HCT116 (cell line): Measurements from ENCODE around the gene CREB3L1. TPM values are rescaled to one million over a fixed set of nuclear protein-coding genes. Genes with fewer than 3 reads are reported as not detected.

Source experiments
- ATAC-seq: fragments of 200-7000 bp; cut with Tn5 transposase; 2 replicates; pipeline ENCODE4 v1.9.1; 2020; ENCODE audit warnings: mild to moderate bottlenecking, moderate library complexity
- BruUV-seq: library from RNA; stranded (reverse); fragments of 400-500 nt; replicated peaks from 2 replicates; lab custom pipeline; 2021; lab: Mats Ljungman, UMichigan
- CTCF ChIA-PET: fragments of 300-600 bp; sonication (Branson Sonifier 250); formaldehyde crosslinking; loops from one replicate; lab custom pipeline; 2021; ENCODE audit warnings: antibody characterized with exemption; lab: Charles Lee
- POLR2A ChIA-PET: fragments of 300-600, 350-600 bp; sonication (Branson Sonifier 250); formaldehyde crosslinking; loops from one replicate; lab custom pipeline; 2021; ENCODE audit warnings: antibody characterized with exemption; lab: Charles Lee
- RAD21 ChIA-PET, 2 experiments: fragments of 300-600 bp; sonication (Branson Sonifier 250); formaldehyde crosslinking; loops; one replicate each; lab custom pipeline; 2023; ENCODE audit warnings: low total read pairs in 2 of 2; ENCODE audit not compliant: uncharacterized antibody in 2 of 2, unreplicated experiment in 2 of 2, low non-redundant PET in 1 of 2; lab: Charles Lee
- DNase-seq: peaks from one replicate; pipeline ENCODE4 v3.0.0-alpha.2; 2010; ENCODE audit warnings: low read depth, low spot score
- H2AFZ ChIP-seq: fragments of 200-600 bp; shearing (Covaris generic), sonication (generic); 2 replicates; pipeline ENCODE4 v1.6.1; 2017; ENCODE audit warnings: low read depth, mixed run types, mixed read lengths, antibody characterized with exemption, low read length; ENCODE audit not compliant: poor library complexity, severe bottlenecking
- H3K27ac ChIP-seq: 2 replicates; pipeline ENCODE4 v1.5.1; 2012; ENCODE audit warnings: low read depth, low read length
- H3K27me3 ChIP-seq: fragments of 200-600 bp; sonication (generic); 2 replicates; pipeline ENCODE4 v1.6.1; 2016; ENCODE audit warnings: mixed run types, low read length, mixed read lengths; ENCODE audit not compliant: insufficient read depth
- H3K36me3 ChIP-seq, 2 experiments: fragments of 200-500 bp in 1 of 2; fragments of 200-600 bp in 1 of 2; sonication (Bioruptor generic) in 1 of 2; sonication (generic) in 1 of 2; 2 replicates each; pipeline versions ENCODE4 v1.5.1 to v1.6.1; 2014 to 2016; ENCODE audit warnings: low read length in 2 of 2, inconsistent platforms in 1 of 2, mixed read lengths in 1 of 2, mixed run types in 1 of 2; ENCODE audit not compliant: insufficient read depth in 2 of 2, control insufficient read depth in 1 of 2
- H3K4me1 ChIP-seq, 2 experiments: fragments of 200-600 bp in 1 of 2; sonication (generic) in 1 of 2; 2 replicates each; pipeline versions ENCODE4 v1.5.1 to v1.6.1; 2012 to 2017; ENCODE audit warnings: low read length in 2 of 2, inconsistent platforms in 1 of 2, mild to moderate bottlenecking in 1 of 2, mixed read lengths in 1 of 2, mixed run types in 1 of 2, moderate library complexity in 1 of 2; ENCODE audit not compliant: insufficient read depth in 2 of 2, control insufficient read depth in 1 of 2
- H3K4me2 ChIP-seq: fragments of 200-600 bp; sonication (generic); 2 replicates; pipeline ENCODE4 v1.6.1; 2017; ENCODE audit warnings: mixed run types, low read length, mixed read lengths
- H3K4me3 ChIP-seq, 2 experiments: fragments of 200-600 bp in 1 of 2; sonication (generic) in 1 of 2; replicated peaks in 1 of 2; 2 replicates each; pipeline ENCODE4 v1.5.1; 2011 to 2016; ENCODE audit warnings: low read length in 2 of 2, control low read depth in 1 of 2, low read depth in 1 of 2, mild to moderate bottlenecking in 1 of 2, mixed read lengths in 1 of 2, mixed run types in 1 of 2
- H3K79me2 ChIP-seq: fragments of 200-600 bp; sonication (generic); 2 replicates; pipeline ENCODE4 v1.6.1; 2017; ENCODE audit warnings: mild to moderate bottlenecking, mixed run types, low read length, moderate library complexity, mixed read lengths; ENCODE audit not compliant: insufficient read depth
- H3K9ac ChIP-seq: fragments of 200-600 bp; sonication (generic); 2 replicates; pipeline ENCODE4 v1.6.1; 2016; ENCODE audit warnings: low read length, mixed read lengths
- H3K9me2 ChIP-seq: fragments of 200-600 bp; sonication (generic), shearing (Covaris generic); 2 replicates; pipeline ENCODE4 v1.6.1; 2017; ENCODE audit warnings: mixed run types, mild to moderate bottlenecking, moderate library complexity; ENCODE audit not compliant: insufficient read depth
- H3K9me3 ChIP-seq, 2 experiments: fragments of 200-500 bp in 1 of 2; fragments of 200-600 bp in 1 of 2; sonication (Bioruptor generic) in 1 of 2; sonication (generic) in 1 of 2; 2 replicates each; pipeline ENCODE4 v1.6.1; 2014 to 2017; ENCODE audit warnings: low read length in 2 of 2, mixed read lengths in 2 of 2, inconsistent platforms in 1 of 2, low read depth in 1 of 2, mild to moderate bottlenecking in 1 of 2, mixed run types in 1 of 2, moderate library complexity in 1 of 2; ENCODE audit not compliant: control insufficient read depth in 1 of 2, insufficient read depth in 1 of 2
- H4K20me1 ChIP-seq: fragments of 200-600 bp; sonication (generic), shearing (Covaris generic); 2 replicates; pipeline ENCODE4 v1.6.1; 2017; ENCODE audit warnings: mixed run types, mild to moderate bottlenecking, moderate library complexity; ENCODE audit not compliant: insufficient read depth
- CBX3 ChIP-seq: IDR thresholded peaks from 2 replicates; pipeline ENCODE4 v1.6.1; 2012; ENCODE audit warnings: low read depth
- CTCF ChIP-seq, 3 experiments: fragments of 200-600 bp in 1 of 3; sonication (generic) in 1 of 3; IDR thresholded peaks in 2 of 3; conservative IDR thresholded peaks in 1 of 3; 2 replicates each; pipeline ENCODE4 v1.5.1; 2012 to 2017; ENCODE audit warnings: low read depth in 2 of 3, low read length in 2 of 3, antibody characterized with exemption in 1 of 3, borderline replicate concordance in 1 of 3, control low read depth in 1 of 3, mild to moderate bottlenecking in 1 of 3, mixed read lengths in 1 of 3, mixed run types in 1 of 3, moderate library complexity in 1 of 3; ENCODE audit not compliant: insufficient read depth in 1 of 3
- EGR1 ChIP-seq: IDR thresholded peaks from 2 replicates; pipeline ENCODE4 v1.6.1; 2012; ENCODE audit warnings: low read depth
- FOSL1 ChIP-seq: IDR thresholded peaks from 2 replicates; pipeline ENCODE4 v1.6.1; 2012; ENCODE audit warnings: low read depth
- POLR2AphosphoS5 ChIP-seq: IDR thresholded peaks from 2 replicates; pipeline ENCODE4 v1.6.1; 2011; ENCODE audit warnings: mild to moderate bottlenecking, low read depth, low read length, moderate library complexity
- SP1 ChIP-seq: IDR thresholded peaks from 2 replicates; pipeline ENCODE4 v1.6.1; 2012; ENCODE audit warnings: low read depth
- SRF ChIP-seq: IDR thresholded peaks from 2 replicates; pipeline ENCODE4 v1.6.1; 2012; ENCODE audit warnings: low read depth
- ZBTB33 ChIP-seq: IDR thresholded peaks from 2 replicates; pipeline ENCODE4 v1.6.1; 2011; ENCODE audit warnings: mild to moderate bottlenecking, low read length, moderate library complexity; ENCODE audit not compliant: insufficient replicate concordance; ENCODE audit errors: extremely low read depth
- ZNF274 ChIP-seq: fragments of 200-500 bp; sonication (Bioruptor generic); IDR thresholded peaks from 2 replicates; pipeline ENCODE4 v1.6.1; 2014; ENCODE audit warnings: mild to moderate bottlenecking, low read depth, low read length, inconsistent platforms
- intact Hi-C: fragments of 100-400 bp; cut with micrococcal nuclease; formaldehyde crosslinking; loops from 2 replicates; pipeline ENCODE4 v1.10.0; 2022
- total RNA-seq: library from RNA; stranded (reverse); gene quantifications from one replicate; pipeline ENCODE4 v1.2.1, GENCODE V29; 2021; ENCODE audit not compliant: unreplicated experiment

Gene CREB3L1
- total RNA-seq, 1 experiment from 2014 or later = 0.37 TPM

- RAD21 ChIA-PET = interaction anchor here in 1 of 2 experiments (1.8 kb wide), 1 partner anchor 67 kb away, joined by 10 read pairs; no protein-coding TSS in a partner anchor
- Histone ChIP-seq H4K20me1 (no peaks in the 10 kb centered on the region), H2AFZ (no peak overlapping the region), H3K4me3 (no peak overlapping the region), H3K27me3 (no peaks in the 10 kb centered on the region), H3K4me1 (peaks cover 15 to 59% of the 10 kb centered on the region in 2 experiments), H3K9ac (no peak overlapping the region), H3K79me2 (no peaks in the 10 kb centered on the region), H3K36me3 (no peaks in the 10 kb centered on the region), H3K9me3 (no peaks in the 10 kb centered on the region), H3K4me2 (no peak overlapping the region), H3K9me2 (no peaks in the 10 kb centered on the region), H3K27ac (no peak overlapping the region)
- BruUV-seq = no TSS peak
- CTCF ChIA-PET = interaction anchor here (0.6 to 1.4 kb wide), 3 partner anchors 61 to 129 kb away, joined by 3 read pairs; no protein-coding TSS in a partner anchor
- TF ChIP-seq CBX3 (no peak), FOSL1 (no peak), EGR1 (no peak), SP1 (no peak), ZBTB33 (no peak), POLR2AphosphoS5 (no peak), ZNF274 (no peak), SRF (no peak), CTCF (IDR thresholded peaks at IDR 0.05 in 2 of 3, conservative IDR thresholded peaks at IDR 0.05 in 1 of 3; ENCODE audit: borderline replicate concordance in 1 of 3, insufficient read depth in 1 of 3, low read depth in 2 of 3, low read length in 2 of 3) (no peak)
- POLR2A ChIA-PET = no interaction called here
- ATAC-seq (no peak), DNase-seq (no peak)
- intact Hi-C loops = loop anchor here (1.0 to 5.0 kb wide), 2 partner anchors 61 to 120 kb away; no protein-coding TSS in a partner anchor
Observed at GRCh38 chr11:46247090-46247489, 30.4 kb upstream of the CREB3L1 start.
